ENCODE data around the gene TIAM2. TPM values are rescaled to one million over a fixed set of nuclear protein-coding genes. Genes with fewer than 3 reads are reported as not detected.

Gene TIAM2
- total and polyA plus RNA-seq, 8 donors = 2.0 to 9.2 (median 3.4) TPM

DNA sequence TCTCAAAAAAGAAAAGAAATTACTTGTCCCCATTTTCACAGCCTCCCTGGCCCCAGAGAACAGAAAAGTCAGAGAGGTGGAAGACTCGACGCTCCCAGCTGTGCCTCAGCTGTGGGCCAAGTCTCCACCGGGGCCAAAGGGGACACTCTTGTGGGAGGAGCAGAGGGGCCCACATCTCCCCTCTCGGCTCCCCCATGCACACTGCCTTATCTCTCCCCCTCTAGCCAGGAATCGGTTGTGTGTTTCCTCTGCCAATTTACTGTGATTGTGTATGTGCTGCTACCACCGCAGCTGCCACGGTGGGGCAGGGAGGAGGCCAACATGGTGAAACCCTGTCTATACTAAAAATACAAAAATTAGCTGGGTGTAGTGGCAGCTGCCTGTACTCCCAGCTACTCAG is 8.4 kb downstream of the TIAM2 start:
- Histone ChIP-seq H3K36me3 (no peaks in the 10 kb centered on the region), H3K27me3 (no peaks in the 10 kb centered on the region), H3K4me1 (no peaks in the 10 kb centered on the region), H3K9me3 (no peaks in the 10 kb centered on the region), H3K4me3 (no peak overlapping the region), H3K27ac (no peak overlapping the region)
- FAIRE-seq = no peak
- DNase-seq = no peak
- intact Hi-C loops (cut with DNase I) = no loop called here
- TF ChIP-seq, protein P1, sequence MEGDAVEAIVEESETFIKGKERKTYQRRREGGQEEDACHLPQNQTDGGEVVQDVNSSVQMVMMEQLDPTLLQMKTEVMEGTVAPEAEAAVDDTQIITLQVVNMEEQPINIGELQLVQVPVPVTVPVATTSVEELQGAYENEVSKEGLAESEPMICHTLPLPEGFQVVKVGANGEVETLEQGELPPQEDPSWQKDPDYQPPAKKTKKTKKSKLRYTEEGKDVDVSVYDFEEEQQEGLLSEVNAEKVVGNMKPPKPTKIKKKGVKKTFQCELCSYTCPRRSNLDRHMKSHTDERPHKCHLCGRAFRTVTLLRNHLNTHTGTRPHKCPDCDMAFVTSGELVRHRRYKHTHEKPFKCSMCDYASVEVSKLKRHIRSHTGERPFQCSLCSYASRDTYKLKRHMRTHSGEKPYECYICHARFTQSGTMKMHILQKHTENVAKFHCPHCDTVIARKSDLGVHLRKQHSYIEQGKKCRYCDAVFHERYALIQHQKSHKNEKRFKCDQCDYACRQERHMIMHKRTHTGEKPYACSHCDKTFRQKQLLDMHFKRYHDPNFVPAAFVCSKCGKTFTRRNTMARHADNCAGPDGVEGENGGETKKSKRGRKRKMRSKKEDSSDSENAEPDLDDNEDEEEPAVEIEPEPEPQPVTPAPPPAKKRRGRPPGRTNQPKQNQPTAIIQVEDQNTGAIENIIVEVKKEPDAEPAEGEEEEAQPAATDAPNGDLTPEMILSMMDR (IDR thresholded peaks at IDR 0.05) = no peak
- WGBS, 2 donors = 72 to 83% methylated on average over 7 of the region's 7 CpGs
- no peak for ATAC-seq

DNA sequence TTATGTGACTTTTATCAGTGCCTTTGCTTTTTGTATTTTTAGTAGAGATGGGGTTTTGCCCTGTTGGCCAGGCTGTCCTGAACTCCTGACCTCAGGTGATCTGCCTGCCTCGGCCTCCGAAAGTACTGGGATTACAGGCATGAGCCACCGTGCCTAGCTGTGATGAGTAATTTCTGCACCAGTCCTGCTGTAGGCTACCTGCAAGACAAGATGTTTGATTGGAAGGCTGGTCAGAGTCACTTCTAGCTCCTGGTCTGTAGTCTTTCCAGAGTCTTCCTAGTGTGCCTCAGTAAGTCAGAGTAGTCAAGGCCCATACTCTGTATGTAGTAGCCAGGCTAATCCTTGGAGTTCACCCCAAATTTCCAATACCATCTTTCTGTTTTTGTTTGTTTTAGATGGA is 8.9 kb downstream of the TIAM2 start:
- no peaks in the 10 kb centered on the region for H3K27me3 ChIP-seq
- H3K9me3 ChIP-seq = no peaks in the 10 kb centered on the region
- TF ChIP-seq, protein P1 (IDR thresholded peaks at IDR 0.05) = no peak
- DNase-seq (no peak), FAIRE-seq (no peak), ATAC-seq (no peak)
- intact Hi-C loops (cut with DNase I) = no loop called here
- H3K4me3 ChIP-seq = no peak overlapping the region
- 54 to 67% methylated on average over 3 of the region's 3 CpGs for WGBS, 2 donors
- H3K27ac ChIP-seq = no peak overlapping the region
- H3K4me1 ChIP-seq = no peaks in the 10 kb centered on the region
- H3K36me3 ChIP-seq = no peaks in the 10 kb centered on the region

DNA sequence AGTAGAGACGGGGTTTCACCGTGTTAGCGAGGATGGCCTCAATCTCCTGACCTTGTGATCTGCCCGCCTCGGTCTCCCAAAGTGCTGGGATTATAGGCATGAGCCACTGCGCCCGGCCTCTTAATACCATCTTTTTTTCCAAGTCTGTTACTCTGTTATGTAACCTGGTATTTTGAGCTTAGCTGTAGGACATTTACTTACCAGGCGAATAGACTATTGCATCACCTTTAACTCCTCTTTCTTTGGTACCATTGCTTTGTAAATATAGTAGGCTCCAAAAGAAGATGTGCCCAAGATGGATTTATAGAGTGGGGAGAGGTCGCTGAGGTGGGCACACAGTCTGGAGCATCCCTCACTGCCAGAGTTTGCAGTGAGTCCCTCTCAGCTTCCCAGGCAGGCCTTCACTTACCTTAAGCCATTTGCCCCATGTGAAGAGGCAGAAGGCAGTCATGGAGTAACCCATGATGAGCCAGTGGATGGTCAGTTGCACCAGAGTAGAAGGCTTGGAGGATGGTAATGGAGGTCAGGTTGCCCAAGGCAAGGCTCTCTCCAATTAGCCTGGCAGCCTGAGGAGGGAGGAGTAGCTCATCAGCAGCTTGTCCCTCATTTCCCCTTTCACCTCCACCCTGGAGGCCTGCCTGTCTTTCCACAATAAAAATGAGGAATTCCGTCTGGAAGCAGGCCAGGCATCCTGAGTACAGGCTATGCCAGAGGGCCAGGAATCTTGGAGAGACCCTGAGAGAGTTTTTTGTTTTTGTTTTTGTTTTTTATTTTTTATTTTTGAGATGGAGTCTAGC is 9.7 kb downstream of the TIAM2 start:
- TF ChIP-seq, protein P1 (IDR thresholded peaks at IDR 0.05) = no peak
- 90 to 91% methylated on average over 10 of the region's 10 CpGs for WGBS, 2 donors

DNA sequence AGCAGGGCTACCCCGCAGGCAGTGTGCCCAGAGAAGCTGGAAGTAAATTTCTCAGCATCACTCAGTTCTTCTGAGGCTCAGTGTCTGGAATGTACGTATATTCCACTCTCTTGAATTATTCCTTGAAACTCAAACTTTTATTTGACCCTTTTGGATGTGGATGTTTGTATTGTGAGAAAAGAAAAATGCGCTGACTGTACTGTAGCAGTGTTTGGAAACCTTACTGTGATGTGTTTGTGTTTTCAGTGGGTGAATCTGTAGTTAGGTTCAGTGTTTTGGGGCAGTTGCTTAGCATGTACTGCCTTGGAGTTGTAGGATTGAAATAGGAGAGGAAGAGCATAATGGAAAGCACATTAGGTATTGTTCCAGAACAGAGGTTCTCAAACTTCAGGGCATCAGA is 13.5 kb downstream of the TIAM2 start:
- Histone ChIP-seq H3K4me3 (no peak overlapping the region), H3K36me3 (no peaks in the 10 kb centered on the region), H3K4me1 (no peaks in the 10 kb centered on the region), H3K27me3 (no peaks in the 10 kb centered on the region), H3K9me3 (no peaks in the 10 kb centered on the region), H3K27ac (no peak overlapping the region)
- intact Hi-C loops (cut with DNase I) = no loop called here
- ATAC-seq = no peak
- no peak for FAIRE-seq
- TF ChIP-seq, protein P1 (IDR thresholded peaks at IDR 0.05) = no peak
- DNase-seq = no peak
- WGBS, 2 donors = 87 to 91% methylated on average over 3 of the region's 3 CpGs

More for the DNA sequence above, 9.7 kb downstream of the TIAM2 start:
- intact Hi-C loops (cut with DNase I) = no loop called here
- no peak overlapping the region for H3K27ac ChIP-seq
- H3K36me3 ChIP-seq = no peaks in the 10 kb centered on the region
- H3K9me3 ChIP-seq = no peaks in the 10 kb centered on the region
- no peaks in the 10 kb centered on the region for H3K27me3 ChIP-seq
- FAIRE-seq (no peak), ATAC-seq (no peak), DNase-seq (no peak)
- H3K4me3 ChIP-seq = no peak overlapping the region
- H3K4me1 ChIP-seq = no peaks in the 10 kb centered on the region

DNA sequence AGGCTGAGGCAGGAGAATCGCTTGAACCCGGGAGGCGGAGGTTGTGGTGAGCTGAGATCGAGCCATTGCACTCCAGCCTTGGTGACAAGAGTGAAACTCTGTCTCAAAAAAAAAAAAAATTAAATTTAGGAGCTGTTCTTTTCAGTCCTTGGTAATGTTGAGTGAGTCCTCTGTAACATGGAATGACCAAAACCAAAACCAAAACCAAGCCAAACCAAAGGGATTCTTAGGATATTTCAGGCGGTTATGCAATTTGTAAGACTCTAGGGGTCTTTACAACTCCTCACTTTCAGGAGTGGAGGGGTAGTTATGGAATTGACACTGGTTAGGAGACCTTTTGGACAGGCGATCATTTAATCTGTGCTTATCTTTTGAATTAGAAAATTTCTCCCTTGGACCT is 15.8 kb downstream of the TIAM2 start:
- no peak for FAIRE-seq
- no peak overlapping the region for H3K27ac ChIP-seq

More for the DNA sequence above, 15.8 kb downstream of the TIAM2 start:
- H3K27me3 ChIP-seq = no peaks in the 10 kb centered on the region
- ATAC-seq (no peak), DNase-seq (no peak)
- H3K9me3 ChIP-seq = no peaks in the 10 kb centered on the region
- H3K4me1 ChIP-seq = no peaks in the 10 kb centered on the region
- TF ChIP-seq, protein P1 (IDR thresholded peaks at IDR 0.05) = no peak
- intact Hi-C loops (cut with DNase I) = no loop called here
- H3K4me3 ChIP-seq = no peak overlapping the region
- no peaks in the 10 kb centered on the region for H3K36me3 ChIP-seq
- 76 to 82% methylated on average over 6 of the region's 6 CpGs for WGBS, 2 donors

All from pancreas (tissue), 10 donors.